Left ventricle myocardium inferior (tissue), 1 donor: ENCODE data around the gene TFEB. TPM values are rescaled to one million over a fixed set of nuclear protein-coding genes. Genes with fewer than 3 reads are reported as not detected.

Experiments used
- DNase-seq: peaks from one replicate; pipeline ENCODE4 v3.0.0-alpha.2; 2020
- H3K27ac ChIP-seq: fragments of 200-600 bp; replicated peaks from 2 replicates; pipeline ENCODE4 v1.8.0; 2021
- H3K27me3 ChIP-seq: fragments of 200-600 bp; 2 replicates; pipeline ENCODE4 v1.8.0; 2021; ENCODE audit warnings: low read depth
- H3K36me3 ChIP-seq: fragments of 200-600 bp; 2 replicates; pipeline ENCODE4 v1.8.0; 2021
- H3K4me1 ChIP-seq: fragments of 200-600 bp; 2 replicates; pipeline ENCODE4 v1.8.0; 2021
- H3K4me3 ChIP-seq: fragments of 200-600 bp; 2 replicates; pipeline ENCODE4 v1.8.0; 2021; ENCODE audit warnings: mild to moderate bottlenecking, moderate library complexity
- H3K9me3 ChIP-seq: fragments of 200-600 bp; replicated peaks from 2 replicates; pipeline ENCODE4 v1.8.0; 2021
- CTCF ChIP-seq: fragments of 200-600 bp; IDR thresholded peaks from 2 replicates; pipeline ENCODE4 v1.8.0; 2021; ENCODE audit warnings: antibody characterized with exemption, mild to moderate bottlenecking, borderline replicate concordance
- intact Hi-C: fragments of 100-400 bp; cut with micrococcal nuclease; formaldehyde crosslinking; loops from one replicate; pipeline ENCODE4 v1.11.0; 2022
- total RNA-seq: library from RNA; stranded (reverse); fragmentation: NEBNext Ultra II Directional; extraction: Animal tissue kit (Norgen Biotek cat#: 25700); gene quantifications from one replicate; pipeline ENCODE4 v1.2.1, GENCODE V29; 2021
- donor health status: DM: no; HTN: yes; CAD: no; lungs with severe emphysema.

TFEB gene
- total RNA-seq, 1 donor from 2014 or later, result 39.9 TPM

GRCh38 chr6:41672016-41672415, 63.4 kb downstream of the TFEB start:
- H3K36me3 ChIP-seq, result no peaks in the 10 kb centered on the region
- H3K9me3 ChIP-seq, result peaks cover 11% of the 10 kb centered on the region
- no peak overlapping the region for H3K27ac ChIP-seq
- no peaks in the 10 kb centered on the region for H3K4me1 ChIP-seq
- H3K4me3 ChIP-seq, result no peak overlapping the region
- H3K27me3 ChIP-seq, result peaks cover 14% of the 10 kb centered on the region
- DNase-seq, result no peak
- intact Hi-C loops, result no loop called here
- TF ChIP-seq CTCF, result no peak

GRCh38 chr6:41671376-41671775, 64.0 kb downstream of the TFEB start:
- H3K4me3 ChIP-seq, result no peak overlapping the region
- H3K4me1 ChIP-seq, result no peaks in the 10 kb centered on the region
- intact Hi-C loops, result no loop called here
- H3K36me3 ChIP-seq, result no peaks in the 10 kb centered on the region
- TF ChIP-seq CTCF, result no peak
- no peak for DNase-seq
- H3K9me3 ChIP-seq, result peaks cover 11% of the 10 kb centered on the region
- peaks cover 14% of the 10 kb centered on the region for H3K27me3 ChIP-seq
- H3K27ac ChIP-seq, result no peak overlapping the region

- TF ChIP-seq CTCF, result no peak
- no peaks in the 10 kb centered on the region for H3K36me3 ChIP-seq
- no peak overlapping the region for H3K27ac ChIP-seq
- H3K4me1 ChIP-seq, result no peaks in the 10 kb centered on the region
- intact Hi-C loops, result no loop called here
- H3K27me3 ChIP-seq, result peaks cover 14% of the 10 kb centered on the region
- H3K9me3 ChIP-seq, result peaks cover 11% of the 10 kb centered on the region
- H3K4me3 ChIP-seq, result no peak overlapping the region
- DNase-seq, result no peak
Observed at GRCh38 chr6:41670703-41671360, 64.6 kb downstream of the TFEB start.

- Histone ChIP-seq H3K27ac (no peak overlapping the region), H3K27me3 (peaks cover 14% of the 10 kb centered on the region), H3K9me3 (peaks cover 11% of the 10 kb centered on the region), H3K4me3 (no peak overlapping the region), H3K4me1 (no peaks in the 10 kb centered on the region), H3K36me3 (no peaks in the 10 kb centered on the region)
- TF ChIP-seq CTCF, result no peak
- intact Hi-C loops, result no loop called here
- DNase-seq, result no peak
Observed at GRCh38 chr6:41668968-41669367, 66.4 kb downstream of the TFEB start.

GRCh38 chr6:41667195-41667594, 68.2 kb downstream of the TFEB start:
- H3K27ac ChIP-seq, result no peak overlapping the region
- peaks cover 11% of the 10 kb centered on the region for H3K9me3 ChIP-seq
- H3K36me3 ChIP-seq, result no peaks in the 10 kb centered on the region
- no peak overlapping the region for H3K4me3 ChIP-seq
- no peak for DNase-seq
- no peaks in the 10 kb centered on the region for H3K4me1 ChIP-seq
- intact Hi-C loops, result no loop called here
- no peak for TF ChIP-seq CTCF
- peaks cover 19% of the 10 kb centered on the region for H3K27me3 ChIP-seq
